Measurements from ENCODE around the gene CAB39.
"Not testable (repeated sequence)": the region's sequence is repeated elsewhere in the genome, so short reads cannot be mapped to it uniquely, and the experiment has no call there.

CAB39 gene

GRCh38 chr2:230694241-230694640 is 18.4 kb upstream of the CAB39 start:
- no peaks in the 10 kb centered on the region for H3K9me3 ChIP-seq (ENCODE audit: control insufficient read depth in 5 of 5, low read length in 5 of 5)
- no peaks in the 10 kb centered on the region for H3K36me3 ChIP-seq (ENCODE audit: control insufficient read depth in 5 of 5, insufficient read depth in 5 of 5, low read length in 5 of 5)
- peaks cover 0 to 2% (median 0%) of the 10 kb centered on the region in 5 donors for H3K4me1 ChIP-seq (ENCODE audit: control insufficient read depth in 5 of 5, insufficient read depth in 5 of 5, low read length in 5 of 5)
- no peaks in the 10 kb centered on the region for H3K27me3 ChIP-seq (ENCODE audit: control insufficient read depth in 5 of 5, insufficient read depth in 4 of 5, low read length in 5 of 5)
- no peak overlapping the region for H3K27ac ChIP-seq (ENCODE audit: low read depth, low read length)
- H3K4me3 ChIP-seq (ENCODE audit: low read depth in 1 of 5, low read length in 5 of 5) = no peak overlapping the region
- H3K9ac ChIP-seq (ENCODE audit: low read length in 5 of 5) = no peak overlapping the region

- no peaks in the 10 kb centered on the region for H3K27me3 ChIP-seq (ENCODE audit: control insufficient read depth in 5 of 5, insufficient read depth in 4 of 5, low read length in 5 of 5)
- H3K27ac ChIP-seq (ENCODE audit: low read depth, low read length) = no peak overlapping the region
- H3K4me3 ChIP-seq (ENCODE audit: low read depth in 1 of 5, low read length in 5 of 5) = no peak overlapping the region
- no peaks in the 10 kb centered on the region for H3K9me3 ChIP-seq (ENCODE audit: control insufficient read depth in 5 of 5, low read length in 5 of 5)
- H3K9ac ChIP-seq (ENCODE audit: low read length in 5 of 5) = no peak overlapping the region
- no peaks in the 10 kb centered on the region for H3K36me3 ChIP-seq (ENCODE audit: control insufficient read depth in 5 of 5, insufficient read depth in 5 of 5, low read length in 5 of 5)
- H3K4me1 ChIP-seq (ENCODE audit: control insufficient read depth in 5 of 5, insufficient read depth in 5 of 5, low read length in 5 of 5) = peaks cover 0 to 2% (median under 1%) of the 10 kb centered on the region in 5 donors
Observed at GRCh38 chr2:230695551-230695950, 17.1 kb upstream of the CAB39 start.

GRCh38 chr2:230696670-230697069 is 16.0 kb upstream of the CAB39 start:
- Histone ChIP-seq H3K27ac (ENCODE audit: low read depth, low read length) (no peak overlapping the region), H3K9ac (ENCODE audit: low read length in 5 of 5) (no peak overlapping the region), H3K9me3 (ENCODE audit: control insufficient read depth in 5 of 5, low read length in 5 of 5) (no peaks in the 10 kb centered on the region), H3K36me3 (ENCODE audit: control insufficient read depth in 5 of 5, insufficient read depth in 5 of 5, low read length in 5 of 5) (no peaks in the 10 kb centered on the region), H3K27me3 (ENCODE audit: control insufficient read depth in 5 of 5, insufficient read depth in 4 of 5, low read length in 5 of 5) (no peaks in the 10 kb centered on the region), H3K4me1 (ENCODE audit: control insufficient read depth in 5 of 5, insufficient read depth in 5 of 5, low read length in 5 of 5) (peaks cover 0 to 5% (median 2%) of the 10 kb centered on the region in 5 donors), H3K4me3 (ENCODE audit: low read depth in 1 of 5, low read length in 5 of 5) (no peak overlapping the region)

GRCh38 chr2:230697676-230698075 is 15.0 kb upstream of the CAB39 start:
- no peaks in the 10 kb centered on the region for H3K9me3 ChIP-seq (ENCODE audit: control insufficient read depth in 5 of 5, low read length in 5 of 5)
- no peak overlapping the region for H3K27ac ChIP-seq (ENCODE audit: low read depth, low read length)
- H3K9ac ChIP-seq (ENCODE audit: low read length in 5 of 5) = no peak overlapping the region
- H3K27me3 ChIP-seq (ENCODE audit: control insufficient read depth in 5 of 5, insufficient read depth in 4 of 5, low read length in 5 of 5) = no peaks in the 10 kb centered on the region
- no peak overlapping the region for H3K4me3 ChIP-seq (ENCODE audit: low read depth in 1 of 5, low read length in 5 of 5)
- H3K4me1 ChIP-seq (ENCODE audit: control insufficient read depth in 5 of 5, insufficient read depth in 5 of 5, low read length in 5 of 5) = peaks cover 0 to 5% (median 2%) of the 10 kb centered on the region in 5 donors
- no peaks in the 10 kb centered on the region for H3K36me3 ChIP-seq (ENCODE audit: control insufficient read depth in 5 of 5, insufficient read depth in 5 of 5, low read length in 5 of 5)

GRCh38 chr2:230698753-230699152 is 13.9 kb upstream of the CAB39 start:
- not testable (repeated sequence) for H3K9ac ChIP-seq (ENCODE audit: low read length in 5 of 5); H3K4me3 ChIP-seq (ENCODE audit: low read depth in 1 of 5, low read length in 5 of 5); H3K9me3 ChIP-seq (ENCODE audit: control insufficient read depth in 5 of 5, low read length in 5 of 5); H3K27ac ChIP-seq (ENCODE audit: low read depth, low read length); H3K36me3 ChIP-seq (ENCODE audit: control insufficient read depth in 5 of 5, insufficient read depth in 5 of 5, low read length in 5 of 5); H3K4me1 ChIP-seq (ENCODE audit: control insufficient read depth in 5 of 5, insufficient read depth in 5 of 5, low read length in 5 of 5); H3K27me3 ChIP-seq (ENCODE audit: control insufficient read depth in 5 of 5, insufficient read depth in 4 of 5, low read length in 5 of 5)

- H3K4me3 ChIP-seq (ENCODE audit: low read depth in 1 of 5, low read length in 5 of 5) = no peak overlapping the region
Observed at GRCh38 chr2:230700447-230700846, 12.2 kb upstream of the CAB39 start.

GRCh38 chr2:230701308-230701707 is 11.3 kb upstream of the CAB39 start:
- Histone ChIP-seq H3K27me3 (ENCODE audit: control insufficient read depth in 5 of 5, insufficient read depth in 4 of 5, low read length in 5 of 5) (no peaks in the 10 kb centered on the region), H3K27ac (ENCODE audit: low read depth, low read length) (no peak overlapping the region), H3K4me1 (ENCODE audit: control insufficient read depth in 5 of 5, insufficient read depth in 5 of 5, low read length in 5 of 5) (peaks cover 0 to 5% (median 0%) of the 10 kb centered on the region in 5 donors), H3K36me3 (ENCODE audit: control insufficient read depth in 5 of 5, insufficient read depth in 5 of 5, low read length in 5 of 5) (no peaks in the 10 kb centered on the region), H3K9ac (ENCODE audit: low read length in 5 of 5) (no peak overlapping the region), H3K9me3 (ENCODE audit: control insufficient read depth in 5 of 5, low read length in 5 of 5) (no peaks in the 10 kb centered on the region), H3K4me3 (ENCODE audit: low read depth in 1 of 5, low read length in 5 of 5) (no peak overlapping the region)

More at GRCh38 chr2:230700447-230700846, 12.2 kb upstream of the CAB39 start:
- Histone ChIP-seq H3K27ac (ENCODE audit: low read depth, low read length) (no peak overlapping the region), H3K9ac (ENCODE audit: low read length in 5 of 5) (no peak overlapping the region), H3K9me3 (ENCODE audit: control insufficient read depth in 5 of 5, low read length in 5 of 5) (no peaks in the 10 kb centered on the region), H3K4me1 (ENCODE audit: control insufficient read depth in 5 of 5, insufficient read depth in 5 of 5, low read length in 5 of 5) (peaks cover 0 to 5% (median 0%) of the 10 kb centered on the region in 5 donors), H3K36me3 (ENCODE audit: control insufficient read depth in 5 of 5, insufficient read depth in 5 of 5, low read length in 5 of 5) (no peaks in the 10 kb centered on the region), H3K27me3 (ENCODE audit: control insufficient read depth in 5 of 5, insufficient read depth in 4 of 5, low read length in 5 of 5) (no peaks in the 10 kb centered on the region)

- not testable (repeated sequence) for H3K9me3 ChIP-seq (ENCODE audit: control insufficient read depth in 5 of 5, low read length in 5 of 5); H3K27ac ChIP-seq (ENCODE audit: low read depth, low read length); H3K4me1 ChIP-seq (ENCODE audit: control insufficient read depth in 5 of 5, insufficient read depth in 5 of 5, low read length in 5 of 5); H3K27me3 ChIP-seq (ENCODE audit: control insufficient read depth in 5 of 5, insufficient read depth in 4 of 5, low read length in 5 of 5); H3K4me3 ChIP-seq (ENCODE audit: low read depth in 1 of 5, low read length in 5 of 5); H3K36me3 ChIP-seq (ENCODE audit: control insufficient read depth in 5 of 5, insufficient read depth in 5 of 5, low read length in 5 of 5); H3K9ac ChIP-seq (ENCODE audit: low read length in 5 of 5)
Observed at GRCh38 chr2:230702457-230702856, 10.2 kb upstream of the CAB39 start.

GRCh38 chr2:230703514-230703913 is 9.1 kb upstream of the CAB39 start:
- Histone ChIP-seq H3K9ac (ENCODE audit: low read length in 5 of 5) (no peak overlapping the region), H3K9me3 (ENCODE audit: control insufficient read depth in 5 of 5, low read length in 5 of 5) (no peaks in the 10 kb centered on the region), H3K4me3 (ENCODE audit: low read depth in 1 of 5, low read length in 5 of 5) (no peak overlapping the region), H3K27me3 (ENCODE audit: control insufficient read depth in 5 of 5, insufficient read depth in 4 of 5, low read length in 5 of 5) (no peaks in the 10 kb centered on the region), H3K4me1 (ENCODE audit: control insufficient read depth in 5 of 5, insufficient read depth in 5 of 5, low read length in 5 of 5) (peaks cover 0 to 5% (median 0%) of the 10 kb centered on the region in 5 donors), H3K36me3 (ENCODE audit: control insufficient read depth in 5 of 5, insufficient read depth in 5 of 5, low read length in 5 of 5) (no peaks in the 10 kb centered on the region), H3K27ac (ENCODE audit: low read depth, low read length) (no peak overlapping the region)

GRCh38 chr2:230706053-230706521 is 6.6 kb upstream of the CAB39 start:
- Histone ChIP-seq H3K9ac (ENCODE audit: low read length in 5 of 5) (no peak overlapping the region), H3K27me3 (ENCODE audit: control insufficient read depth in 5 of 5, insufficient read depth in 4 of 5, low read length in 5 of 5) (no peaks in the 10 kb centered on the region), H3K4me3 (ENCODE audit: low read depth in 1 of 5, low read length in 5 of 5) (no peak overlapping the region), H3K9me3 (ENCODE audit: control insufficient read depth in 5 of 5, low read length in 5 of 5) (no peaks in the 10 kb centered on the region), H3K27ac (ENCODE audit: low read depth, low read length) (no peak overlapping the region), H3K36me3 (ENCODE audit: control insufficient read depth in 5 of 5, insufficient read depth in 5 of 5, low read length in 5 of 5) (no peaks in the 10 kb centered on the region), H3K4me1 (ENCODE audit: control insufficient read depth in 5 of 5, insufficient read depth in 5 of 5, low read length in 5 of 5) (no peaks in the 10 kb centered on the region)

- Histone ChIP-seq H3K9ac (ENCODE audit: low read length in 5 of 5) (no peak overlapping the region), H3K27me3 (ENCODE audit: control insufficient read depth in 5 of 5, insufficient read depth in 4 of 5, low read length in 5 of 5) (no peaks in the 10 kb centered on the region), H3K9me3 (ENCODE audit: control insufficient read depth in 5 of 5, low read length in 5 of 5) (no peaks in the 10 kb centered on the region), H3K36me3 (ENCODE audit: control insufficient read depth in 5 of 5, insufficient read depth in 5 of 5, low read length in 5 of 5) (no peaks in the 10 kb centered on the region), H3K27ac (ENCODE audit: low read depth, low read length) (no peak overlapping the region), H3K4me1 (ENCODE audit: control insufficient read depth in 5 of 5, insufficient read depth in 5 of 5, low read length in 5 of 5) (peaks cover 0 to 5% (median 2%) of the 10 kb centered on the region in 5 donors), H3K4me3 (ENCODE audit: low read depth in 1 of 5, low read length in 5 of 5) (no peak overlapping the region)
Observed at GRCh38 chr2:230706966-230707365, 5.7 kb upstream of the CAB39 start.

All from subcutaneous abdominal adipose tissue (tissue), 5 donors.